Mesenchymal stem cell (in vitro differentiated cells and primary cell): Measurements from ENCODE around the gene RAF1.

Experiments used
- DNase-seq: peaks from one replicate; pipeline ENCODE4 v3.0.0-alpha.2; 2013
- H2AFZ ChIP-seq: one replicate; pipeline ENCODE4 v1.6.1; 2013; ENCODE audit warnings: low read depth, mild to moderate bottlenecking, control low read depth, inconsistent platforms, low read length, moderate library complexity
- H2AK5ac ChIP-seq: 2 replicates; pipeline ENCODE4 v1.6.1; 2013; ENCODE audit warnings: low read length, moderate library complexity, mild to moderate bottlenecking, inconsistent platforms; ENCODE audit not compliant: severe bottlenecking
- H2BK120ac ChIP-seq: one replicate; pipeline ENCODE4 v1.6.1; 2013; ENCODE audit warnings: low read depth, mild to moderate bottlenecking, inconsistent platforms, low read length, moderate library complexity
- H2BK12ac ChIP-seq, 2 experiments: one replicate each; pipeline ENCODE4 v1.6.1; 2013; ENCODE audit warnings: inconsistent platforms in 2 of 2, low read length in 2 of 2, mild to moderate bottlenecking in 2 of 2, moderate library complexity in 2 of 2, control low read depth in 1 of 2
- H2BK15ac ChIP-seq: one replicate; pipeline ENCODE4 v1.6.1; 2013; ENCODE audit warnings: mild to moderate bottlenecking, low read depth, inconsistent platforms; ENCODE audit not compliant: poor library complexity, severe bottlenecking
- H2BK5ac ChIP-seq: 2 replicates; pipeline ENCODE4 v1.6.1; 2013; ENCODE audit warnings: low read depth, mild to moderate bottlenecking, low read length, control low read depth, inconsistent platforms; ENCODE audit not compliant: poor library complexity, severe bottlenecking
- H3K14ac ChIP-seq, 2 experiments: one replicate each; pipeline ENCODE4 v1.6.1; 2013; ENCODE audit warnings: inconsistent platforms in 2 of 2, low read length in 2 of 2, control low read depth in 1 of 2, mild to moderate bottlenecking in 1 of 2, moderate library complexity in 1 of 2
- H3K18ac ChIP-seq, 2 experiments: one replicate each; pipeline ENCODE4 v1.6.1; 2013; ENCODE audit warnings: inconsistent platforms in 2 of 2, low read length in 2 of 2, control low read depth in 1 of 2, low read depth in 1 of 2, mild to moderate bottlenecking in 1 of 2
- H3K23ac ChIP-seq, 2 experiments: one replicate each; pipeline ENCODE4 v1.6.1; 2013; ENCODE audit warnings: inconsistent platforms in 2 of 2, low read length in 2 of 2, mild to moderate bottlenecking in 2 of 2, moderate library complexity in 2 of 2, control low read depth in 1 of 2
- H3K27ac ChIP-seq: 2 replicates; pipeline ENCODE4 v1.5.1; 2013; ENCODE audit warnings: mild to moderate bottlenecking, moderate library complexity, low read length, control low read depth, inconsistent platforms; ENCODE audit not compliant: poor library complexity, severe bottlenecking
- H3K27me3 ChIP-seq, 2 experiments: 2 replicates each; pipeline versions ENCODE4 v1.6.1 to v1.7.0; 2013; ENCODE audit warnings: low read length in 2 of 2, mild to moderate bottlenecking in 2 of 2, moderate library complexity in 2 of 2, control low read depth in 1 of 2, inconsistent platforms in 1 of 2; ENCODE audit not compliant: control insufficient read depth in 1 of 2, insufficient read depth in 1 of 2
- H3K36me3 ChIP-seq, 2 experiments: 2 replicates each; pipeline versions ENCODE4 v1.6.1 to v1.7.0; 2013; ENCODE audit warnings: low read length in 2 of 2, control low read depth in 1 of 2, inconsistent platforms in 1 of 2, low read depth in 1 of 2, mild to moderate bottlenecking in 1 of 2; ENCODE audit not compliant: insufficient read depth in 2 of 2, control insufficient read depth in 1 of 2
- H3K4ac ChIP-seq, 2 experiments: one replicate each; pipeline ENCODE4 v1.6.1; 2013; ENCODE audit warnings: inconsistent platforms in 2 of 2, low read length in 2 of 2, mild to moderate bottlenecking in 2 of 2, moderate library complexity in 2 of 2, control low read depth in 1 of 2, low read depth in 1 of 2
- H3K4me1 ChIP-seq: 2 replicates; pipeline ENCODE4 v1.6.1; 2013; ENCODE audit warnings: low read depth, low read length, control low read depth; ENCODE audit not compliant: control insufficient read depth, insufficient read depth
- H3K4me2 ChIP-seq: 2 replicates; pipeline ENCODE4 v1.6.1; 2013; ENCODE audit warnings: low read length, mild to moderate bottlenecking, inconsistent platforms; ENCODE audit not compliant: poor library complexity, severe bottlenecking
- H3K4me3 ChIP-seq, 2 experiments: 2 replicates each; pipeline versions ENCODE4 v1.5.1 to v1.7.0; 2013; ENCODE audit warnings: low read length in 2 of 2, mild to moderate bottlenecking in 2 of 2, control low read depth in 1 of 2, low read depth in 1 of 2; ENCODE audit not compliant: insufficient read depth in 1 of 2
- H3K79me1 ChIP-seq: replicated peaks from 2 replicates; pipeline ENCODE4 v1.6.1; 2013; ENCODE audit warnings: mild to moderate bottlenecking, control low read depth, low read length, inconsistent platforms; ENCODE audit not compliant: poor library complexity, severe bottlenecking
- H3K9ac ChIP-seq: 2 replicates; pipeline ENCODE4 v1.7.0; 2013; ENCODE audit warnings: mild to moderate bottlenecking, low read length, moderate library complexity
- H3K9me3 ChIP-seq: 2 replicates; pipeline ENCODE4 v1.7.0; 2013; ENCODE audit warnings: mild to moderate bottlenecking, low read length; ENCODE audit not compliant: control insufficient read depth
- H4K8ac ChIP-seq: one replicate; pipeline ENCODE4 v1.6.1; 2013; ENCODE audit warnings: inconsistent platforms, mild to moderate bottlenecking, low read length, moderate library complexity
- H4K91ac ChIP-seq: one replicate; pipeline ENCODE4 v1.6.1; 2013; ENCODE audit warnings: mild to moderate bottlenecking, low read length, inconsistent platforms
- WGBS: methylation state at CpG from one replicate; pipeline ENCODE4 v1.1.7; 2013; ENCODE audit warnings: mixed read lengths; 5-methylcytosine and 5-hydroxymethylcytosine counted together

Gene RAF1

GRCh38 chr3:12588039-12589009, 75.6 kb downstream of the RAF1 start:
- Histone ChIP-seq H3K4me1 (peaks cover 1% of the 10 kb centered on the region), H3K36me3 (peaks cover 54 to 94% of the 10 kb centered on the region in 2 experiments), H4K8ac (no peak overlapping the region), H2AFZ (no peak overlapping the region), H2AK5ac (no peak overlapping the region), H4K91ac (no peak overlapping the region), H2BK12ac (no peak overlapping the region), H3K4ac (no peak overlapping the region), H3K27ac (no peak overlapping the region), H3K9me3 (no peaks in the 10 kb centered on the region), H3K23ac (no peak overlapping the region), H2BK120ac (no peak overlapping the region), H3K4me3 (no peak overlapping the region), H3K4me2 (no peak overlapping the region), H2BK15ac (no peak overlapping the region), H3K27me3 (no peaks in the 10 kb centered on the region), H2BK5ac (no peak overlapping the region), H3K79me1 (peaks cover 34% of the 10 kb centered on the region), H3K18ac (no peak overlapping the region), H3K9ac (no peak overlapping the region), H3K14ac (no peak overlapping the region)
- WGBS: 80% methylated on average over 5 of the region's 7 CpGs
- no peak for DNase-seq

- Histone ChIP-seq H3K14ac (no peak overlapping the region), H3K4me1 (peaks cover 1% of the 10 kb centered on the region), H2BK12ac (no peak overlapping the region), H3K27me3 (no peaks in the 10 kb centered on the region), H3K79me1 (peaks cover 40% of the 10 kb centered on the region), H3K9ac (no peak overlapping the region), H2AK5ac (no peak overlapping the region), H2BK15ac (no peak overlapping the region), H3K23ac (no peak overlapping the region), H2BK5ac (no peak overlapping the region), H3K18ac (no peak overlapping the region), H3K36me3 (peaks cover 57 to 97% of the 10 kb centered on the region in 2 experiments), H3K9me3 (no peaks in the 10 kb centered on the region), H3K27ac (no peak overlapping the region), H4K8ac (no peak overlapping the region), H2BK120ac (no peak overlapping the region), H2AFZ (no peak overlapping the region), H4K91ac (no peak overlapping the region), H3K4me2 (no peak overlapping the region), H3K4ac (no peak overlapping the region), H3K4me3 (no peak overlapping the region)
- WGBS: 98% methylated on average over 3 of the region's 3 CpGs
- DNase-seq: no peak
Measured at GRCh38 chr3:12586403-12586802, 77.5 kb downstream of the RAF1 start.

GRCh38 chr3:12585970-12586369, 77.9 kb downstream of the RAF1 start:
- H2BK5ac ChIP-seq: no peak overlapping the region
- no peak overlapping the region for H2BK12ac ChIP-seq
- no peak overlapping the region for H3K4me2 ChIP-seq
- no peak overlapping the region for H4K91ac ChIP-seq
- H4K8ac ChIP-seq: no peak overlapping the region
- no peak overlapping the region for H2BK120ac ChIP-seq
- H3K4me1 ChIP-seq: peaks cover 1% of the 10 kb centered on the region
- H3K14ac ChIP-seq: no peak overlapping the region
- H3K79me1 ChIP-seq: peaks cover 42% of the 10 kb centered on the region
- no peak overlapping the region for H2AFZ ChIP-seq
- no peaks in the 10 kb centered on the region for H3K9me3 ChIP-seq
- H3K18ac ChIP-seq: no peak overlapping the region
- H2BK15ac ChIP-seq: no peak overlapping the region
- no peak overlapping the region for H3K27ac ChIP-seq
- H3K4ac ChIP-seq: no peak overlapping the region
- no peak overlapping the region for H3K9ac ChIP-seq
- no peak overlapping the region for H3K4me3 ChIP-seq
- 94% methylated on average over 2 of the region's 5 CpGs for WGBS
- peaks cover 59 to 97% of the 10 kb centered on the region in 2 experiments for H3K36me3 ChIP-seq
- no peak for DNase-seq
- no peaks in the 10 kb centered on the region for H3K27me3 ChIP-seq
- no peak overlapping the region for H3K23ac ChIP-seq
- no peak overlapping the region for H2AK5ac ChIP-seq

GRCh38 chr3:12585181-12585580, 78.7 kb downstream of the RAF1 start:
- Histone ChIP-seq H2AK5ac (no peak overlapping the region), H3K4ac (no peak overlapping the region), H3K27ac (no peak overlapping the region), H3K27me3 (no peaks in the 10 kb centered on the region), H2BK5ac (no peak overlapping the region), H3K14ac (no peak overlapping the region), H2BK15ac (no peak overlapping the region), H2BK120ac (no peak overlapping the region), H3K18ac (no peak overlapping the region), H3K4me1 (peaks cover 1% of the 10 kb centered on the region), H4K8ac (no peak overlapping the region), H2BK12ac (no peak overlapping the region), H3K4me3 (no peak overlapping the region), H3K4me2 (no peak overlapping the region), H3K36me3 (peaks cover 57 to 94% of the 10 kb centered on the region in 2 experiments), H3K9ac (no peak overlapping the region), H3K23ac (no peak overlapping the region), H4K91ac (no peak overlapping the region), H2AFZ (no peak overlapping the region), H3K79me1 (peaks cover 39% of the 10 kb centered on the region), H3K9me3 (no peaks in the 10 kb centered on the region)
- over 99% methylated on average over 3 of the region's 3 CpGs for WGBS
- no peak for DNase-seq
